GM23248 (cell line): ENCODE results near the gene C2CD2L. TPM values are rescaled to one million over a fixed set of nuclear protein-coding genes. Genes with fewer than 3 reads are reported as not detected.
A peak's percentile ranks its signal among the peaks of the same experiment; 100 is the strongest.

ENCODE experiments used
- DNase-seq: peaks from one replicate; pipeline ENCODE4 v3.0.0-alpha.2; 2015
- H2AFZ ChIP-seq: fragments of 200-600 bp; sonication (generic); 2 replicates; pipeline ENCODE4 v1.6.1; 2016; ENCODE audit warnings: antibody characterized with exemption
- H3F3A ChIP-seq: fragments of 200-600 bp; sonication (generic); 2 replicates; pipeline ENCODE4 v1.6.1; 2016; ENCODE audit warnings: mild to moderate bottlenecking, antibody characterized with exemption, mixed run types; ENCODE audit not compliant: insufficient read depth
- H3K27ac ChIP-seq: fragments of 200-600 bp; sonication (generic); 2 replicates; pipeline ENCODE4 v1.5.1; 2016; ENCODE audit warnings: mild to moderate bottlenecking
- H3K27me3 ChIP-seq: fragments of 200-600 bp; sonication (generic); replicated peaks from 2 replicates; pipeline ENCODE4 v1.6.1; 2016; ENCODE audit warnings: mild to moderate bottlenecking; ENCODE audit not compliant: insufficient read depth
- H3K36me3 ChIP-seq: fragments of 200-600 bp; sonication (generic); 2 replicates; pipeline ENCODE4 v1.6.1; 2016; ENCODE audit warnings: low read depth, mild to moderate bottlenecking
- H3K4me1 ChIP-seq: fragments of 200-600 bp; sonication (generic); 2 replicates; pipeline ENCODE4 v1.6.1; 2016; ENCODE audit warnings: mild to moderate bottlenecking; ENCODE audit not compliant: insufficient read depth
- H3K4me2 ChIP-seq: fragments of 200-600 bp; sonication (generic); one replicate; pipeline ENCODE4 v1.6.1; 2016; ENCODE audit warnings: mild to moderate bottlenecking; ENCODE audit not compliant: unreplicated experiment
- H3K4me3 ChIP-seq: fragments of 200-600 bp; sonication (generic); 2 replicates; pipeline ENCODE4 v1.5.1; 2016; ENCODE audit warnings: mild to moderate bottlenecking
- H3K79me2 ChIP-seq: fragments of 200-600 bp; sonication (generic); 2 replicates; pipeline ENCODE4 v1.6.1; 2016; ENCODE audit warnings: mild to moderate bottlenecking; ENCODE audit not compliant: insufficient read depth
- H3K9ac ChIP-seq: fragments of 200-600 bp; sonication (generic); 2 replicates; pipeline ENCODE4 v1.6.1; 2016; ENCODE audit warnings: mild to moderate bottlenecking
- H3K9me2 ChIP-seq: fragments of 200-600 bp; sonication (generic); 2 replicates; pipeline ENCODE4 v1.6.1; 2016; ENCODE audit warnings: mixed run types, mild to moderate bottlenecking, moderate library complexity; ENCODE audit not compliant: insufficient read depth
- H3K9me3 ChIP-seq: fragments of 200-600 bp; sonication (generic); one replicate; pipeline ENCODE4 v1.6.1; 2017; ENCODE audit warnings: low read depth
- H4K20me1 ChIP-seq: fragments of 200-600 bp; sonication (generic); 2 replicates; pipeline ENCODE4 v1.6.0; 2016; ENCODE audit not compliant: insufficient read depth
- EZH2 ChIP-seq: fragments of 200-600 bp; sonication (generic); IDR thresholded peaks from 2 replicates; pipeline ENCODE4 v1.6.1; 2018; ENCODE audit warnings: antibody characterized with exemption, mild to moderate bottlenecking; ENCODE audit not compliant: insufficient read depth, poor library complexity, severe bottlenecking
- EZH2phosphoT487 ChIP-seq: fragments of 200-600 bp; sonication (generic); IDR thresholded peaks from 2 replicates; pipeline ENCODE4 v1.6.1; 2018; ENCODE audit warnings: antibody characterized with exemption, moderate library complexity, mild to moderate bottlenecking, low read depth; ENCODE audit not compliant: insufficient read depth
- WGBS, 2 experiments: methylation state at CpG; one replicate each; pipeline ENCODE4 v1.1.6; 2015 to 2017; ENCODE audit warnings: low lambda C conversion rate in 2 of 2, low coverage in 1 of 2; ENCODE audit errors: missing lambda C conversion rate in 2 of 2; 5-methylcytosine and 5-hydroxymethylcytosine counted together
- in situ Hi-C: fragments of 300-500 bp; cut with MboI; formaldehyde crosslinking; loops from 2 replicates; pipeline ENCODE4 v1.15.0; 2020
- polyA plus RNA-seq: library from polyadenylated mRNA; unstranded; fragments of >200 nt; fragmentation: Nextera tagmentation; extraction: Ambion mirVana; gene quantifications from 2 replicates; pipeline ENCODE4 v1.2.1, GENCODE V29; 2016
- total RNA-seq: library from RNA; depleted of rRNA; stranded (reverse); fragments of >200 nt; shearing (Covaris generic); gene quantifications from 2 replicates; pipeline ENCODE4 v1.2.3, GENCODE V29; 2014

C2CD2L gene
- total and polyA plus RNA-seq, 2 experiments from 2014 or later = 2.6 to 4.1 TPM

- in situ Hi-C loops = no loop called here
- H3K27ac ChIP-seq = peak overlapping the region; percentile 68
- H3K4me1 ChIP-seq = peaks cover 18% of the 10 kb centered on the region
- no peaks in the 10 kb centered on the region for H4K20me1 ChIP-seq
- WGBS, 2 experiments = 0% methylated on average over 1 of the region's 19 CpGs; no CpG with 5 or more reads in 1 of the 2 experiments
- peak; percentile 93 for DNase-seq
- peak overlapping the region; percentile 98 for H3K4me2 ChIP-seq
- peak overlapping the region; percentile 89 for H3K4me3 ChIP-seq
- TF ChIP-seq EZH2phosphoT487 (no peak), EZH2 (no peak)
- H3K79me2 ChIP-seq = peaks cover 55% of the 10 kb centered on the region
- no peaks in the 10 kb centered on the region for H3K9me2 ChIP-seq
- H3F3A ChIP-seq = peaks cover 22% of the 10 kb centered on the region
- peak overlapping the region; percentile 30 for H2AFZ ChIP-seq
- H3K9ac ChIP-seq = peak overlapping the region; percentile 87
- H3K9me3 ChIP-seq = no peaks in the 10 kb centered on the region
- H3K27me3 ChIP-seq = no peaks in the 10 kb centered on the region
- peaks cover 10% of the 10 kb centered on the region; the same call in 1 of the 2 replicates for H3K36me3 ChIP-seq
Measured at GRCh38 chr11:119094816-119095065, 12.4 kb upstream of the C2CD2L start.

GRCh38 chr11:119095066-119095880 is 11.9 kb upstream of the C2CD2L start:
- Histone ChIP-seq H2AFZ (peak overlapping the region; percentile 41), H3F3A (peaks cover 22% of the 10 kb centered on the region), H3K79me2 (peaks cover 61% of the 10 kb centered on the region), H3K9me3 (no peaks in the 10 kb centered on the region), H3K9ac (peak overlapping the region; percentile 87), H3K27me3 (no peaks in the 10 kb centered on the region), H3K4me3 (peak overlapping the region; percentile 89), H3K36me3 (peaks cover 10% of the 10 kb centered on the region; the same call in 1 of the 2 replicates), H3K9me2 (no peaks in the 10 kb centered on the region), H3K4me2 (peak overlapping the region; percentile 98), H3K4me1 (peaks cover 23% of the 10 kb centered on the region), H3K27ac (peak overlapping the region; percentile 68), H4K20me1 (no peaks in the 10 kb centered on the region)
- peak; percentile 99 for DNase-seq
- TF ChIP-seq EZH2 (no peak), EZH2phosphoT487 (no peak)
- WGBS, 2 experiments = 1% methylated on average over 68 to 72 of the region's 79 CpGs
- in situ Hi-C loops = no loop called here

- DNase-seq = no peak
- H3K4me2 ChIP-seq = no peak overlapping the region
- 71% methylated on average over 6 of the region's 6 CpGs for WGBS, 2 experiments
Measured at GRCh38 chr11:119099711-119100110, 7.4 kb upstream of the C2CD2L start.

GRCh38 chr11:119100246-119100970 is 6.7 kb upstream of the C2CD2L start:
- TF ChIP-seq EZH2 = no peak
- TF ChIP-seq EZH2phosphoT487 = no peak
- peak; percentile 65 for DNase-seq
- H2AFZ ChIP-seq = peak overlapping the region; percentile 89; the same call in 1 of the 2 replicates

More at GRCh38 chr11:119099711-119100110, 7.4 kb upstream of the C2CD2L start:
- Histone ChIP-seq H3K9me3 (no peaks in the 10 kb centered on the region), H3F3A (peaks cover 31% of the 10 kb centered on the region), H3K79me2 (peaks cover 46% of the 10 kb centered on the region), H3K27ac (no peak overlapping the region), H2AFZ (no peak overlapping the region), H3K9me2 (no peaks in the 10 kb centered on the region), H3K9ac (peak overlapping the region; percentile 89), H3K36me3 (peaks cover 10% of the 10 kb centered on the region; the same call in 1 of the 2 replicates), H3K4me3 (0 out of 2 replicates have a peak overlapping the region, but pooled peaks have one; percentile 84), H3K27me3 (no peaks in the 10 kb centered on the region), H4K20me1 (no peaks in the 10 kb centered on the region), H3K4me1 (peaks cover 20% of the 10 kb centered on the region)
- in situ Hi-C loops = no loop called here
- TF ChIP-seq EZH2 (no peak), EZH2phosphoT487 (no peak)

More at GRCh38 chr11:119100246-119100970, 6.7 kb upstream of the C2CD2L start:
- Histone ChIP-seq H3K4me3 (peak overlapping the region; percentile 84), H4K20me1 (no peaks in the 10 kb centered on the region), H3K4me1 (peaks cover 20% of the 10 kb centered on the region), H3K36me3 (peaks cover 10% of the 10 kb centered on the region; the same call in 1 of the 2 replicates), H3K27me3 (no peaks in the 10 kb centered on the region), H3K4me2 (peak overlapping the region; percentile 92), H3K27ac (no peak overlapping the region; the same call in 1 of the 2 replicates), H3K9me2 (no peaks in the 10 kb centered on the region), H3K9me3 (no peaks in the 10 kb centered on the region), H3K9ac (peak overlapping the region; percentile 89), H3K79me2 (peaks cover 40% of the 10 kb centered on the region), H3F3A (peaks cover 31% of the 10 kb centered on the region)
- 57 to 60% methylated on average over 11 of the region's 11 CpGs for WGBS, 2 experiments
- in situ Hi-C loops = no loop called here
